Duodenal mucosa (tissue), 2 donors: ENCODE measurements around the gene AHDC1.

Experiments
- H3K27ac ChIP-seq: one replicate; pipeline ENCODE4 v1.7.0; 2013; ENCODE audit warnings: low read depth, low read length
- H3K27me3 ChIP-seq, 2 donors: one replicate each; pipeline ENCODE4 v1.7.0; 2013; ENCODE audit warnings: low read length in 2 of 2, control low read depth in 1 of 2; ENCODE audit not compliant: insufficient read depth in 2 of 2, control insufficient read depth in 1 of 2
- H3K36me3 ChIP-seq, 2 donors: one replicate each; pipeline ENCODE4 v1.7.0; 2013; ENCODE audit warnings: low read length in 2 of 2, control low read depth in 1 of 2; ENCODE audit not compliant: insufficient read depth in 2 of 2, control insufficient read depth in 1 of 2
- H3K4me1 ChIP-seq, 2 donors: one replicate each; pipeline ENCODE4 v1.7.0; 2013; ENCODE audit warnings: low read length in 2 of 2, control low read depth in 1 of 2; ENCODE audit not compliant: insufficient read depth in 2 of 2, control insufficient read depth in 1 of 2
- H3K4me3 ChIP-seq, 2 donors: one replicate each; pipeline ENCODE4 v1.7.0; 2013; ENCODE audit warnings: low read length in 2 of 2, low read depth in 1 of 2
- H3K9ac ChIP-seq, 2 donors: one replicate each; pipeline ENCODE4 v1.7.0; 2013; ENCODE audit warnings: low read length in 2 of 2, low read depth in 1 of 2
- H3K9me3 ChIP-seq, 2 donors: one replicate each; pipeline ENCODE4 v1.7.0; 2013; ENCODE audit warnings: low read length in 2 of 2, control low read depth in 1 of 2; ENCODE audit not compliant: control insufficient read depth in 1 of 2

Gene AHDC1

GRCh38 chr1:27603681-27604578 lies at the start of gene AHDC1:
Gene AHDC1, minus strand, starts transcription at chr1:27604144. Its CDS starts 52,029 bp downstream, at chr1:27552115.
- Histone ChIP-seq H3K4me1 (peaks cover 34 to 37% of the 10 kb centered on the region in 2 donors), H3K4me3 (peak within 1 kb of the TSS; percentile 81 to 90), H3K27me3 (no peaks in the 10 kb centered on the region), H3K9ac (peak within 1 kb of the TSS; percentile 53 to 82), H3K27ac (peak within 1 kb of the TSS; percentile 79), H3K9me3 (no peaks in the 10 kb centered on the region), H3K36me3 (no peaks in the 10 kb centered on the region)

GRCh38 chr1:27652111-27652864 lies 48.3 kb upstream of the AHDC1 start:
- no peak overlapping the region for H3K27ac ChIP-seq
- no peaks in the 10 kb centered on the region for H3K9me3 ChIP-seq
- H3K27me3 ChIP-seq: no peaks in the 10 kb centered on the region
- no peaks in the 10 kb centered on the region for H3K4me1 ChIP-seq
- no peak overlapping the region for H3K9ac ChIP-seq
- H3K4me3 ChIP-seq: no peak overlapping the region
- no peaks in the 10 kb centered on the region for H3K36me3 ChIP-seq

DNA sequence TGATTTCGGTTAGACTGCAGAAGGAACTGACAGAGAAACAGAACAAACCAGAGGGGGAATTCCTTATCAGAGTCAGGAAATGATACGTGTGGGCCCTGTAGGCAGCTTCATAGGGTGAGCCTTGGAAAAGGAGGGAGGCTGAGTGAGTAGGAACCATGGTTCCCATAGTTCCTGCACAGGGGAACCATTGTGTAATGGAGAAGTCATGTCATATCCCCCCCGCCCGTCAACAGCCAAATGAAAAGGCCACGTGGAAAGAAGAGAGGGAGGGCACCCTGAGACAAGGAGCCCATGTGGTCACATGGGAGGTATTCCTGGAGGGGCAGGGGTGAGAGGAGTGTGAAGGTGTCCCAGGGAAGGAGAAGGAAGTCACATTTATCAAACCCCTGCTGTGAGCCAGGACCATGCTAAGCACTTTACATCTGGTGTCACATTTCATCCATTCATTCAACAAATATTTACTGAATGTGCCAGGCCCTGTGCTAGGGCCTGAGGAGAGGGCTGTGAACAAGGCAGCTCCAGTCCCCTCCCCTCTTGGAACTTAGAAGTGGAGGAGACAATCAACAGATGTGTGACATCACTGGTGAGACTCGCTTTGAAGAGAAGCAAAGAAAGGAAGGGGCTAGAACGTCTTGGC lies 46.7 kb upstream of the AHDC1 start:
- H3K9ac ChIP-seq: no peak overlapping the region
- no peak overlapping the region for H3K27ac ChIP-seq
- no peaks in the 10 kb centered on the region for H3K4me1 ChIP-seq
- H3K27me3 ChIP-seq: no peaks in the 10 kb centered on the region
- H3K36me3 ChIP-seq: no peaks in the 10 kb centered on the region
- no peak overlapping the region for H3K4me3 ChIP-seq
- H3K9me3 ChIP-seq: no peaks in the 10 kb centered on the region

DNA sequence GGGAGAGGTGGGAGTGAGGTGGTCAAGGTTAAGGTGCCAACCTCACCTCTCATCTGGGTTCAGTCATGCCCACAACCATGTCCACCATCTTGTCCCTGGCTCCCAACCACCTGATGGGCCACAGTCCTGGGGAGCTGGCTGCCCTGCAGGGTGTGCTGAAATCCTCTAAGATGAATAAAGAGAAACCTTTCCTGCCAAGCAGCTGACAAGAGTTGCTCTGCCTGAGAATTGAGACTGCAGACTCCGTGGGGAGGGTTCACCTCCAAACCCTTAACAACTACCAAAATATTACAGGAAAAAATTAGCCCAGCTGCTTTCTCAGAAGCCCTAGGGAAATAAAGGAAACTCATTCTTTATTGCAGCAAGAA lies 46.2 kb upstream of the AHDC1 start:
- Histone ChIP-seq H3K9ac (no peak overlapping the region), H3K4me3 (no peak overlapping the region), H3K4me1 (no peaks in the 10 kb centered on the region), H3K27me3 (no peaks in the 10 kb centered on the region), H3K27ac (no peak overlapping the region), H3K36me3 (no peaks in the 10 kb centered on the region), H3K9me3 (no peaks in the 10 kb centered on the region)

DNA sequence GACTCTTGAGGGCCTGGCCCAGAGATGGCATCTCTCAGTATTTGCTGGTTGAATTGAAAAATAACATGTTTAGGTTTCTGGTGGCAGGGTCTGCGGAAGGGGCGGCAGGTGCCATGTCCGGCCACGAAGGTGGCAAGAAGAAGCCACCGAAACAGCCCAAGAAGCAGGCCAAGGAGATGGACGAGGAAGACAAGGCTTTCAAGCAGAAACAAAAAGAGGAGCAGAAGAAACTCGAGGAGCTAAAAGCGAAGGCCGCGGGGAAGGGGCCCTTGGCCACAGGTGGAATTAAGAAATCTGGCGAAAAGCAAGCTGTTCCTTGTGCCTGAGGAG lies 45.3 kb upstream of the AHDC1 start:
- no peak overlapping the region for H3K4me3 ChIP-seq
- no peaks in the 10 kb centered on the region for H3K27me3 ChIP-seq
- H3K36me3 ChIP-seq: no peaks in the 10 kb centered on the region
- H3K9ac ChIP-seq: no peak overlapping the region
- H3K4me1 ChIP-seq: no peaks in the 10 kb centered on the region
- no peak overlapping the region for H3K27ac ChIP-seq
- no peaks in the 10 kb centered on the region for H3K9me3 ChIP-seq

GRCh38 chr1:27648602-27649305 lies 44.8 kb upstream of the AHDC1 start:
- Histone ChIP-seq H3K4me3 (no peak overlapping the region), H3K27ac (no peak overlapping the region), H3K9ac (no peak overlapping the region), H3K9me3 (no peaks in the 10 kb centered on the region), H3K4me1 (peaks cover 1 to 4% of the 10 kb centered on the region in 2 donors), H3K27me3 (no peaks in the 10 kb centered on the region), H3K36me3 (no peaks in the 10 kb centered on the region)

DNA sequence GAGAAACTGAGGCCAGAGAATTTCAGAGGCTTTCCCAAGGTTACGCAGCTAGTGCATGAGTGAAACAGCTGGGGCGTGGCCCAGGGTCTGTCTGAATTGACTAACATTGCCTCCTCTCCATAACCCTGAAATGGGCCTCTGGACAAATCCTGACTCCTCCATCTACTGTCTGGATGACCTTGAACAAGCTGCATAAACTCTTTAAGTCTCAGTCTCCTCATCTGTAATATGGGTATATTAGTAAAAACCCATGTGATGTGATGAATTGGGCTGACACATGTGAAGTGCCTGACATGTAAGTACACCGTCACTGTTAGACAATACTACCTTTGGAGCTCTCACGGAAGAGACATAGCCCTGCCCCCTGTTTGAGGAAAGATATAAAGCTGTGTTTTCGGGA lies 43.4 kb upstream of the AHDC1 start:
- no peaks in the 10 kb centered on the region for H3K27me3 ChIP-seq
- H3K4me1 ChIP-seq: peaks cover 3 to 6% of the 10 kb centered on the region in 2 donors
- no peak overlapping the region for H3K9ac ChIP-seq
- no peaks in the 10 kb centered on the region for H3K36me3 ChIP-seq
- no peak overlapping the region for H3K27ac ChIP-seq
- H3K9me3 ChIP-seq: no peaks in the 10 kb centered on the region
- no peak overlapping the region for H3K4me3 ChIP-seq

DNA sequence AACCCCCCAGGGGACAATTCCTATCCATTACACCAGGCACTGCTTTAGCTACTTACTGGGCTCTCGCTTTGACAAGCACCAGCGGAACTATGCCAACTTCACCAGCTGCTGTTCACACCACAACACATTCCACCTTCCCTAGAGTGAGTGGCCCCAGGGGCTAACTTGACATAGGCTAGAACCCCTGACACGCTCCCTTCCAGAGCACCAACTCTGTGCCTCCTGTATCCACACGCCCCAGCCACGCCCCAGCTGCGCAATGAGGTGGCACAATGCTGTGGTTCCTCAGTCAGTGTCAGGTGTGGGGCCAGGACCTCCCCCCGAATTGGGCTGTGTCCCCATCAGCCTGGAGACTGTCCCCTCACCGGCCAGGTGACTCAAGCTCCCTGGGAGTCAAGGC lies 42.7 kb upstream of the AHDC1 start:
- H3K27me3 ChIP-seq: no peaks in the 10 kb centered on the region
- no peak overlapping the region for H3K4me3 ChIP-seq
- H3K36me3 ChIP-seq: no peaks in the 10 kb centered on the region
- H3K9me3 ChIP-seq: no peaks in the 10 kb centered on the region
- H3K4me1 ChIP-seq: peaks cover 3 to 6% of the 10 kb centered on the region in 2 donors
- H3K9ac ChIP-seq: no peak overlapping the region
- no peak overlapping the region for H3K27ac ChIP-seq

GRCh38 chr1:27645071-27645415 lies 41.1 kb upstream of the AHDC1 start:
- no peak overlapping the region for H3K9ac ChIP-seq
- no peaks in the 10 kb centered on the region for H3K27me3 ChIP-seq
- H3K27ac ChIP-seq: no peak overlapping the region
- H3K9me3 ChIP-seq: no peaks in the 10 kb centered on the region
- no peaks in the 10 kb centered on the region for H3K36me3 ChIP-seq
- H3K4me1 ChIP-seq: peaks cover 3 to 6% of the 10 kb centered on the region in 2 donors
- no peak overlapping the region for H3K4me3 ChIP-seq
